ENCODE data around the gene CCDC24.

CCDC24 gene

GRCh38 chr1:44029260-44029910, 38.0 kb downstream of the CCDC24 start:
- DNase-seq, result no peak

- peak; percentile 92 for DNase-seq
Measured at GRCh38 chr1:44029911-44030604, 38.7 kb downstream of the CCDC24 start.

DNA sequence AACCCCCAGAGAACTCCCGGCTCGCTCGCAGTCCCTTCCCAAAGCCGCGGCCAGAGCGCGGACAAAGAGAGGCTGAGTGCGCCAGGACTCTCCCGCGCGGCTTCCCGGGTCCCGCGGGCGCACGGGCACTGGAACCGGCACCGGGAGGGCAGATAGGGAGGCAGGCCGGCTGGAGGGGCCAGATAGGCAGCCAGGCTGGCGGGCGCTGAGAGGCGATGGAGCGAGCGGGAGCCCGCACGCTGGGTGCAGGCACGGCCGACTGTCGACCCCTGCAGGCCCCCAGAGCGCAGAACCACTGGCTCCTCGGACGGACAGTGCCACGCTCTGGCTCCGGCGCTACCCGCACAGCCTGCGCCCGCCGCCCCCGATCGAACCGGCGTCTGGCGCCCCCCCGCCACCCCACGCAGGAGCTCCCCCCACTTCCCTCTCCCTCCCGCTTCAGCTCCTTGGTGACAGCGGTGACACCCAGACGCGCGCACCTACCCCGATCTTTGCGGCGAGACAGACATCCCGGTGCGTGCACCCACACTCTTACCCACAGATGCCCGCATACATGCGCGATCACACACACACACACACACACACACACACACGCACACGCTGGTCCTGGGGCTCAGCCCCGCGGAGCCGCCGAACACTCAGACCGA, 39.3 kb downstream of the CCDC24 start:
- peak; percentile 56 for DNase-seq

DNA sequence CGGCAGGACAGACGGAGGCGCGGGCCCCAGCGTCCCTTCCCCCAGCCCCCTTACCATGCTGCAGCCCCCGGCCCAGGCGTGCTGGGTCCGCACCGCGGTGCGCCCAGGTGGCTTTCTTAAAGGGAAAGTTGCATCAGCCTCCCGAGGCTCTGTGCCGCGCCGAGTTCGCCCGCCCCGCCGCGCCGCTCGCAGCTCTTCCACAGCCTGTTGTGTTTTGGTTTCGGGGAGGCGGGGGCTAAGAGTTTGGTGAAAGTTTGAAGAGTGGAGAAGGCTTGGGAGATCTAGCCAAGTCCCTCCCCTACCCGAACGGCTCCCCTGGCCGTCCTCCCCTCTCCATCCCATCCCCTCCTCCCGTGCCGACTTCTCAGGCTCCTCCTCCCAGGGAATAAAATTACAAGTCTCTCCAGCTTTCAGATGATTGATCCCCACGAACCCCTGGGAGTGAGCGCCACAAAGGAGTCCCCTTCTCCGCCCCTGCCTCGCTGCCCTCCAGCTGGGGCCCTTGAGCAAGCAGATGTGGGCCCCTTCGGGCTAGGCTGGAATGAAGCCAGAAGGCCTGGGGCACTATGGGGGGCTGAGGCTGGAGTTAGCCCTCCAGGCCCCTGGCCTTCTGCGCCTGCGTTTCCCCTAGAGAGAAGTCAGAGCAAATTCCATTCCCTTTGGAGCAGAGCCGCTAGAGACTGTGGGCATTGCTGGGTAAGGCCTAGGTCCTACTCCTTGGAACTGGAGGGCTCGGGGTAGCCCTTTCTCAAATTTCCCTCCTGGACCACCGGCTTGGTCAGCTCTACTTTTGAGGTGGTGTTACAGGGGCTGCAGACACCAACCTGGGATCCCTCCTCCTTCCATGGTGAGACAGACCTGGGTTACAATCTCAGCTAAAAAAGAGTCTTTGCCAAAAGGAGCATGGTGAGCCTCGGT, 40.1 kb downstream of the CCDC24 start, which contains the start of gene SLC6A9:
TSS of gene SLC6A9 (minus strand) at position 211 of the 918 bp plus-strand sequence. CDS start 7,185 bp downstream, outside the sequence.
- peak; percentile 57 for DNase-seq

- DNase-seq, result no peak
Measured at GRCh38 chr1:44032170-44032790, 40.9 kb downstream of the CCDC24 start.

GRCh38 chr1:44033041-44033575, 41.7 kb downstream of the CCDC24 start:
- DNase-seq, result no peak

GRCh38 chr1:44033756-44034155, 42.4 kb downstream of the CCDC24 start:
- no peak for DNase-seq

DNA sequence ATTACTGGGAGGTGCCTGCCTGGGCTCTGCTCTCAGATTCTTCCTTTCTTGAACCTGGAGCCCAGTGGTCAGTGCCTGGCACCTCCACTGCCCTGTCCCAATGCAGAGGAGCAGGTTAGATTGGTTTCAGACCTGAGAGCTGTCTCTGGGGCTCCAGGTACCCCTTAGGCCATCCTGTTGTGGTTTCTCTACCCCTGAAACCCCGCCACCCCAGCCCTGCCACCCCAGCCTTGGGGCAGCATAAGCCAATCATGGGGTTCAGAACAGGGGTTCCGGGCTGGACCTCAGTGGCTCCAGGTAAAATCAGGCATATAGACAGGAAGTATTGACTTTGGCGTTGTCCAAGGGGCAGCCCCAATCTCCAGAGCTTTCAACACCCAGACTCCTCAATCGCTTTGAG, 43.0 kb downstream of the CCDC24 start:
- DNase-seq, result no peak

DNA sequence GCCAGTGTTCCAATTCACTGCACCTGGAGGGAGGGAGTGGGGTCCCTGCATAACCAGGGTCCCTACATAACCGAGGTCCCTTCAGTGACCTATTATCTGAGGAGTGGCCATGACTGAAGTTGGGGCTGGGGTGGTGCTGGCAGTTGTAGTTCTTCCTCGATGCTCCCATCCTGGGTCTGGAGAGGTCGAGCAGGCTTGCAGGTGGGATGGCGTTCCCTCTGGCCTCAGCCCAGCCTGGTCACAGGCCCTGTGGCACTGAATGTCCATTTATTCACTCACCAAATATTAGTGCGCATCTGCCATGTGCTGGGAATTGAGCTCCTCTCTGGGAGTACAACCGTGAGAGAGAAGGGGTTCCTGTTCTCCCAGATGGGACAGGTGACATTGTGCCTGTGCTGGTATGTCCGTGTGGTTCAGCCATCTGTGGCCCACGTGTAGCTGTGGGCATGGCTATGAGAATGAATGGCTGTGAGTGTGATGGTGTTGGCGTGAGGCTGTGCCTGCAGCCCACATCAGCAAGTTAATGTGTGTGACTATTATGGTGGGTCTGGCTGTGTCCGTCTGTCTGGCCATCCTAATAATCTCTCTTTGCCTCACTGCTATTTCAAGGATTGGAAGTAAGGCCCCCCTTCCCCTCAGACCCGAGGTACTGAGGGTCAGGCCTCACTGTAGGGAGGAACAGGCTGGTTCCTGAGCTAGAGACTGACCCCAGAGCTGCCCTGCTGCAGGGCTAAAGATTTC, 43.7 kb downstream of the CCDC24 start:
- no peak for DNase-seq

- no peak for DNase-seq
Measured at GRCh38 chr1:44035726-44036408, 44.5 kb downstream of the CCDC24 start.

DNA sequence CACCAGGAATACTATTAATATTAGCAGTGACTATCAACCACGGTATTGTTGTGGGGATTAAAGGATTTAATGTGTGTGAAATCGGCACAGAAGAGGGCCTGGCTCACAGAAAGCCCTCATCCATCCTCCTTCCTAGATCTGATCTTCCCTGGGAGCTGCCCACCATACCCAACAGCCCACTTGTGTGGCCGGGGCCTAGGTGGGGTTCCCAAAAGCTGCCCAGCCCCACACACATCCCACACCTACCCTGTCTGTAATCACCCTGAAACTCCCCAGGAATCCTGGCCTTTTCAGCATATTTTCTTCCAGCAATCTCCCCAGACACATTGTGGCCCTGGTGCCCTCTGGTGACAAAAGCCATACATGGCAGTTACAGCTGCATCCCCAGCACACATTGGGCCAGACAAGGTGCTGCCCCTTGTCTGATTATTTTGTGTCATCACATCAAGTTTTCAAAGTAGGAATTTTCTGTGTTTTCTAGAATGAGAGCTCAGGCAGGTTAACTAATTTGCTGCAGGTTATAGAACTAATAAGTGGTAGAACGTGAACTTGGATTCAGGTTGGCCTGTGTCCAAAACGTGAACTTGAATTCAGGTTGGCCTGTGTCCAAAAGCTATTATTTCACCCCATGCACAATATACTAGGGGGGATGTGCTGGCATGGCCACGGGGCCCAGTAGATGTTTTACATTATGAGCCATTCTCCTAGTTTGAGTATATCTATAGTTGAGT, 45.2 kb downstream of the CCDC24 start:
- DNase-seq, result peak; percentile 65

- DNase-seq, result no peak
Measured at GRCh38 chr1:44037154-44037553, 45.8 kb downstream of the CCDC24 start.

GRCh38 chr1:44038876-44039657, 47.7 kb downstream of the CCDC24 start:
- DNase-seq, result no peak

DNA sequence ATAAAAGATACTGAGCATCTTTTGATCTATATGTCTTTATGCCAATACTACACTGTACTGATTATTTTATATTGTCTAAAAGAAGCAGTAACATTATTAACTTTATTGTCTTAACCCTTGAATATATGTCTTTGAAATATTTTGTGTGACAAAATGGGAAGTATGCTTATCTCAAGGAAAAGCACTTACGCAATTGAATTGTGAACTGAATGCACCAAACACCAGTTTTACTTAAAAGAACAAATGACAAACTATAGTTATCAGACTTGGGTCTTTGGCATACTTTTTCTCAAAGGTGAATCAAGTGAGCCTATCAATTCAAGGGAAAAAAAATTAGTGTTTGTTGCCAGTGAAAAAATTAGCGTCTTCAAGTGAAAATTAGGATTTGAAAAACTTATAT, 49.0 kb downstream of the CCDC24 start:
- DNase-seq, result no peak

DNA sequence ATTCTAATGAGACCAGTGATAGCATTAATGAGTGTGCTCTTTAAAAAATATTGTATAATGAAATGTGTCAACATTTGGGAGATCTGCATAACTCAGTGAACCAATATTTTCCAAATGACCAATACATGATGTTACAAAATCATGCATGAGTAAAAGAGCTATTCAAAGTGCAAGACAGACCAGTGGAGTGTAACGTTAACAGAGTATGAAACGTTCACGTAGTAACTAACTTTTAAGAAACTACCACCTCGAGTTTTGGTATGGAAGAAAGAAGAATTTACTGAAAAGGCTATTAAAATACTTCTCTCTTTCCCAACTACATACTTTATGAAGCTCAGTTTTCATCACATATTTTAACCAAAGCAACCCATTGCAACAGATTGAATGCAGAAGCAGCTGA, 49.4 kb downstream of the CCDC24 start:
- no peak for DNase-seq

DNA sequence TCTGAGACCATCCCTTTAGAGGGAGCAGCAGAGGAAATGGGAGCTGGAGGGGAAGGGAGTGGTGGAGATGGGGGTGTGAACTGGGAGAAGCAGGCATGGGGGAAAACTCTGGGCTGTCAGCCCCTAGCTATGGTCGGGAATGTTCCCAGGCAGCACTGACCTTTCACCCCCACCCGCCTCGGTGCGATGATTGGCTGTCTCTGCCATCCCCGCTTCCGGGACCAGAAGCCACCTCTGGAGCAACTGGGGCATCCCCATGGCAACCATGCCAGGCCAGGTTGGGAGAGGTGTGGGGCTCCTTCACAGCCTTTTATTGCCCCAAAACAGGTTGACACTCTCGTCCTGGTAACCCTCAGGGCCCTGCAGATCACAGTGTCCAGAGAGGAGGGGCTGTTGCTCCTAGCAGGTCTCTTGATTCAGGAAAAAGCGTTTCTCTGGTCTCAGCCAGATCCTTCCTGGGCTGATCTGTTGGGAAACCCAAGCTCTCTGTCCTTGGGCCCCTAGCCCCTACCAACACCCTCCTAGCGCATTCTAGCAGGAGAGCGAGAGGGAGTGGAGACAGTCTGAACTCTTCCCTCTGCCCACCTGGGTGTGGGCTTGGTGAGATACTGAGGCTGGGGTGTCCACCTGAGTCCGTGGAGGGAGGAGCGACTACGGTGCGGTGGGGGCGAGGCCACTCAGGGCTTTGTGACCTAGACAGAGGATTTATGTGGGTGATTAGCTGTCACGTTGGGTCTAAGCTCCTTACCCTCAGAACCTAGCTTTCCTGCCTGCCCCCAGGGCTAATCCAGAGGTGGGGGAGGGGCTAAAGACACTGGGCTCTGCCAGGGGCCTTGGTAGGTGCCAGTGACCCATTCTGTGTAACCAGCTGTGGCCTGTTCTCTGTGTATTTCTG, 52.0 kb downstream of the CCDC24 start:
- no peak for DNase-seq

GRCh38 chr1:44044071-44044801, 52.8 kb downstream of the CCDC24 start:
- DNase-seq, result no peak

Data from stimulated activated naive CD4-positive, alpha-beta T cell treated with Interleukin-2 at 50 U/mL for 16 hours (primary cell).